ENCODE measurements around the gene GATA1.

DNA sequence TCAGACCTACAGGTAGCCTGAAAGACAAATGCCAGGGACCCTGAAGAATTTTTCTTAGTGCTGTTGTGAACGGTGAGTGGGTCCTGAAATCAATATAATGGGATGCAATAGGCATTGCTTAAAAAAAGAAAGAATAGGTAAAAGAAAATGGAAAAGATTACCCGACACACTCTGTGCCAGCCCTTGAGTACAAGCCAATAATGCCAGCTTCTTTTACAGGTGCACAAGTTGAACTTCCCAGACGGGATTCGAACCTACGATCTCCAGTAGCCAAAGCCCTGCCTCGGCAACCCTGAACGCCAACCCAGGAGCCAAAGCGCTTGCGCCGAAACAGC lies 49.5 kb upstream of the GATA1 start:
- TF ChIP-seq CTCF (IDR thresholded peaks at IDR 0.05; ENCODE audit: low read depth, low read length, poor library complexity, severe bottlenecking) (no peak), EZH2phosphoT487 (IDR thresholded peaks at IDR 0.05; ENCODE audit: borderline replicate concordance, low read length) (no peak)

Data from DOHH2 (cell line).